Psoas muscle (tissue), 8 donors: Measurements from ENCODE around the gene GRHL3. TPM values are rescaled to one million over a fixed set of nuclear protein-coding genes. Genes with fewer than 3 reads are reported as not detected.
A peak's percentile ranks its signal among the peaks of the same experiment; 100 is the strongest.

Experiments used
- ATAC-seq, 4 donors: fragments of 200-7000 bp; cut with Tn5 transposase; one replicate each; pipeline ENCODE4 v1.9.1; 2020; ENCODE audit warnings: moderate library complexity in 3 of 4, mild to moderate bottlenecking in 2 of 4
- DNase-seq, 2 donors: peaks; one replicate each; pipeline ENCODE4 v3.0.0-alpha.2; 2020
- H3K27ac ChIP-seq: fragments of 200-600 bp; one replicate; pipeline ENCODE4 v1.8.0; 2022
- H3K27me3 ChIP-seq, 3 donors: fragments of 200-600 bp in 1 of 3; one replicate each; pipeline versions ENCODE4 v1.6.1 to v1.8.0; 2013 to 2022; ENCODE audit warnings: low read length in 2 of 3, mild to moderate bottlenecking in 2 of 3, moderate library complexity in 1 of 3; ENCODE audit not compliant: insufficient read depth in 3 of 3
- H3K36me3 ChIP-seq, 2 donors: fragments of 200-600 bp in 1 of 2; one replicate each; pipeline versions ENCODE4 v1.6.1 to v1.8.0; 2013 to 2022; ENCODE audit warnings: low read depth in 1 of 2, mild to moderate bottlenecking in 1 of 2, moderate library complexity in 1 of 2; ENCODE audit not compliant: insufficient read depth in 1 of 2
- H3K4me1 ChIP-seq: fragments of 200-600 bp; one replicate; pipeline ENCODE4 v1.8.0; 2022
- H3K4me3 ChIP-seq: fragments of 200-600 bp; one replicate; pipeline ENCODE4 v1.8.0; 2022; ENCODE audit warnings: mild to moderate bottlenecking
- H3K9me3 ChIP-seq: fragments of 200-600 bp; one replicate; pipeline ENCODE4 v1.8.0; 2022
- CTCF ChIP-seq: fragments of 200-600 bp; IDR thresholded peaks from one replicate; pipeline ENCODE4 v1.8.0; 2022; ENCODE audit warnings: antibody characterized with exemption
- WGBS, 3 donors: extraction: QIAGEN DNeasy Blood & Tissue Kit; methylation state at CpG; one replicate each; pipeline versions ENCODE4 v1.1.6 to v1.1.7; 2013; 5-methylcytosine and 5-hydroxymethylcytosine counted together
- intact Hi-C, 2 donors: fragments of 100-400 bp; cut with DNase I; formaldehyde crosslinking; loops; one replicate each; pipeline versions ENCODE4 v1.11.0 to v1.14.2; 2022
- polyA plus RNA-seq, 3 donors: library from polyadenylated mRNA; stranded (reverse); fragments of 200-250 nt; gene quantifications; one replicate each; pipeline ENCODE4 v1.2.3, GENCODE V29; 2013
- total RNA-seq, 4 donors: library from RNA; stranded (reverse); fragmentation: NEBNext Ultra II Directional in 2 of 4; extraction: Animal tissue kit (Norgen Biotek cat#: 25700) in 2 of 4; gene quantifications; one replicate each; pipeline versions ENCODE4 v1.2.1 to v1.2.4, GENCODE V29; 2021 to 2023
- donor health status: healthy with polysubstance abuse.
- donor health status: DM: no; HTN: no; CAD: no; lungs with moderate emphysema.
- donor health status: Bipolar disorder and iron deficiency.
- donor health status: healthy.
- donor health status: DM: yes; HTN: yes; CAD: no.
- donor health status: DM: no; HTN: no; CAD: no.
- donor health status: DM: no; HTN: no; CAD: no.
- donor health status: DM: yes; HTN: yes; CAD: no.

Gene GRHL3
- total and polyA plus RNA-seq, 7 donors: 0.08 to 0.30 TPM; not detected in 5

GRCh38 chr1:24343412-24344089 lies 24.4 kb downstream of the GRHL3 start:
- TF ChIP-seq CTCF: no peak
- no peaks in the 10 kb centered on the region for H3K4me1 ChIP-seq
- DNase-seq: no peak
- H3K4me3 ChIP-seq: no peak overlapping the region
- WGBS, 3 donors: 69 to 76% (median 75%) methylated on average over 13 of the region's 13 CpGs
- intact Hi-C loops: no loop called here
- no peak for ATAC-seq
- no peak overlapping the region for H3K27ac ChIP-seq
- no peaks in the 10 kb centered on the region for H3K36me3 ChIP-seq
- no peaks in the 10 kb centered on the region for H3K27me3 ChIP-seq
- H3K9me3 ChIP-seq: no peaks in the 10 kb centered on the region

DNA sequence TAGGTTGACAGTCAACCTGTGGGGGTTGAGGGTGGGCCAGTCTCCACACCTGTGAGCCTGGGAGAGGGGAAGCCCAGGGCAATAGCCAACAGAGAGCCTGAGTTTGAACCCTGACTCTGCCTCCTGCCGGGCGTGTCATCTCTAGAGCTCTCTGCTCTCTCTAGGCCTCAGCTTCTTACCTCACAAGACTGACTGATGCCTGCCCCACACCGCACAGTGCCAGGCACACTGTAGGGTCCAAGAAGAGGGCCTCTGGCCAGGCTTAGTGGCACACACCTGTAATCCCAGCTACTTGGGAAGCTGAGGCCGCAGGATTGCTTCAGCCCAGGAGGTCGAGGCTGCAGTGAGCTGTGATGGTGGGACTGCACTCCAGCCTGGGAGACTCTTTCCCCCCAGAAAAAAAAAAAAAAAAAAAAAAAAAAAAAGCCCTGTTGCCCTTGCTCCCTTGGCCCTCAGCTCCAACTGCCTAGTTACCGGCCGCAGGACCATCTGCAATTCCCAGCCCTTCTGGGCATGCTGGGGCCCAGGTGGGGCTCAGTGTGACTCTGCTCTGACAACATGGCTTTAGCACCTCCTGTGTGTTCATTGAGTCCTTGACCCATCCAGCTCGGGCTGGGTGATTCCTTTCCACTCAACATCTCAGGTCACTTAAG lies 25.1 kb downstream of the GRHL3 start:
- no peak for TF ChIP-seq CTCF
- no peak overlapping the region for H3K4me3 ChIP-seq
- no peaks in the 10 kb centered on the region for H3K36me3 ChIP-seq
- H3K27ac ChIP-seq: no peak overlapping the region
- ATAC-seq: no peak
- intact Hi-C loops: no loop called here
- H3K27me3 ChIP-seq: no peaks in the 10 kb centered on the region
- H3K9me3 ChIP-seq: no peaks in the 10 kb centered on the region
- no peaks in the 10 kb centered on the region for H3K4me1 ChIP-seq
- DNase-seq: peak in 1 of 2 donors; percentile 18
- WGBS, 3 donors: 67 to 75% (median 72%) methylated on average over 8 of the region's 8 CpGs

- H3K27me3 ChIP-seq: no peaks in the 10 kb centered on the region
- H3K36me3 ChIP-seq: no peaks in the 10 kb centered on the region
- H3K27ac ChIP-seq: no peak overlapping the region
- no peak for TF ChIP-seq CTCF
- DNase-seq: no peak
- intact Hi-C loops: no loop called here
- 50 to 66% (median 59%) methylated on average over 5 of the region's 5 CpGs for WGBS, 3 donors
- H3K4me3 ChIP-seq: no peak overlapping the region
- H3K4me1 ChIP-seq: no peaks in the 10 kb centered on the region
- ATAC-seq: no peak
- H3K9me3 ChIP-seq: no peaks in the 10 kb centered on the region
Measured at GRCh38 chr1:24345334-24345733, 26.2 kb downstream of the GRHL3 start.

- ATAC-seq: no peak
- 72 to 74% (median 74%) methylated on average over 19 of the region's 19 CpGs for WGBS, 3 donors
- Histone ChIP-seq H3K9me3 (no peaks in the 10 kb centered on the region), H3K4me3 (no peak overlapping the region), H3K27ac (no peak overlapping the region), H3K36me3 (no peaks in the 10 kb centered on the region), H3K27me3 (no peaks in the 10 kb centered on the region), H3K4me1 (no peaks in the 10 kb centered on the region)
- TF ChIP-seq CTCF: no peak
- DNase-seq: peak in 1 of 2 donors; percentile 30
- intact Hi-C loops: no loop called here
Measured at GRCh38 chr1:24347159-24347934, 28.2 kb downstream of the GRHL3 start.
